GM23338 (cell line): ENCODE measurements around the gene CYTH1. TPM values are rescaled to one million over a fixed set of nuclear protein-coding genes. Genes with fewer than 3 reads are reported as not detected.
"Not testable (repeated sequence)": the region's sequence is repeated elsewhere in the genome, so short reads cannot be mapped to it uniquely, and the experiment has no call there.

ENCODE experiments used
- ATAC-seq: fragments of 200-7000 bp; cut with Tn5 transposase; 3 replicates; pipeline ENCODE4 v1.9.1; 2020
- DNase-seq: peaks from one replicate; pipeline ENCODE4 v3.0.0-alpha.2; 2015; ENCODE audit warnings: low spot score
- H2AFZ ChIP-seq: fragments of 200-600 bp; sonication (generic); 2 replicates; pipeline ENCODE4 v1.8.0; 2016; ENCODE audit warnings: antibody characterized with exemption, mild to moderate bottlenecking, moderate library complexity
- H3F3A ChIP-seq: fragments of 200-600 bp; sonication (generic); replicated peaks from 2 replicates; pipeline ENCODE4 v1.8.0; 2017; ENCODE audit warnings: antibody characterized with exemption, mixed run types, low read depth
- H3K27ac ChIP-seq: fragments of 200-600 bp; sonication (generic); 2 replicates; pipeline ENCODE4 v1.6.1; 2016; ENCODE audit warnings: low read depth
- H3K27me3 ChIP-seq: fragments of 200-600 bp; sonication (generic); 2 replicates; pipeline ENCODE4 v1.8.0; 2016; ENCODE audit warnings: mild to moderate bottlenecking, mixed run types, moderate library complexity; ENCODE audit not compliant: insufficient read depth
- H3K36me3 ChIP-seq: fragments of 200-600 bp; sonication (generic); 2 replicates; pipeline ENCODE4 v1.8.0; 2016; ENCODE audit warnings: mild to moderate bottlenecking; ENCODE audit not compliant: insufficient read depth
- H3K4me1 ChIP-seq: fragments of 200-600 bp; sonication (generic); 2 replicates; pipeline ENCODE4 v1.8.0; 2016; ENCODE audit warnings: mild to moderate bottlenecking, moderate library complexity; ENCODE audit not compliant: insufficient read depth
- H3K4me2 ChIP-seq: fragments of 200-600 bp; sonication (generic); 2 replicates; pipeline ENCODE4 v1.7.1; 2017; ENCODE audit warnings: mixed run types
- H3K4me3 ChIP-seq: fragments of 200-600 bp; sonication (generic); 2 replicates; pipeline ENCODE4 v1.6.1; 2016; ENCODE audit warnings: mixed run types
- H3K79me2 ChIP-seq: fragments of 200-600 bp; sonication (generic); replicated peaks from 2 replicates; pipeline ENCODE4 v1.8.0; 2017; ENCODE audit warnings: mild to moderate bottlenecking; ENCODE audit not compliant: insufficient read depth
- H3K9me2 ChIP-seq: fragments of 200-600 bp; sonication (generic); 2 replicates; pipeline ENCODE4 v1.8.0; 2017; ENCODE audit not compliant: insufficient read depth
- H4K20me1 ChIP-seq: fragments of 200-600 bp; sonication (generic); replicated peaks from 2 replicates; pipeline ENCODE4 v1.8.0; 2017; ENCODE audit warnings: mild to moderate bottlenecking; ENCODE audit not compliant: insufficient read depth
- H3K27ac Mint-ChIP-seq: 2 replicates; pipeline ENCODE4 v1.8.0; 2020; ENCODE audit warnings: inconsistent platforms, mild to moderate bottlenecking, moderate library complexity, mixed read lengths
- H3K27me3 Mint-ChIP-seq: 3 replicates; pipeline ENCODE4 v1.8.0; 2022; ENCODE audit warnings: low read depth, mild to moderate bottlenecking, moderate library complexity, mixed read lengths, inconsistent platforms; ENCODE audit not compliant: insufficient read depth, poor library complexity
- H3K36me3 Mint-ChIP-seq: 3 replicates; pipeline ENCODE4 v1.8.0; 2021; ENCODE audit warnings: low read depth, mild to moderate bottlenecking, inconsistent platforms, moderate library complexity, mixed read lengths
- H3K4me1 Mint-ChIP-seq: 3 replicates; pipeline ENCODE4 v1.8.0; 2020; ENCODE audit warnings: mild to moderate bottlenecking, inconsistent platforms, mixed read lengths
- H3K4me3 Mint-ChIP-seq: 3 replicates; pipeline ENCODE4 v1.8.0; 2021; ENCODE audit warnings: moderate library complexity, mild to moderate bottlenecking, inconsistent platforms, mixed read lengths
- H3K9me3 Mint-ChIP-seq: 3 replicates; pipeline ENCODE4 v1.8.0; 2020; ENCODE audit warnings: moderate library complexity, mild to moderate bottlenecking, inconsistent platforms, mixed read lengths
- CTCF ChIP-seq, 2 experiments: fragments of 200-600 bp in 1 of 2; sonication (generic) in 1 of 2; conservative IDR thresholded peaks; 2 replicates each; pipeline versions ENCODE4 v1.5.1 to v1.6.1; 2016 to 2017; ENCODE audit warnings: antibody characterized with exemption in 2 of 2, low read depth in 2 of 2, mild to moderate bottlenecking in 2 of 2, moderate library complexity in 1 of 2
- EZH2phosphoT487 ChIP-seq: fragments of 200-600 bp; sonication (generic); IDR thresholded peaks from one replicate; pipeline ENCODE4 v1.8.1; 2018; ENCODE audit warnings: antibody characterized with exemption; ENCODE audit not compliant: unreplicated experiment
- POLR2AphosphoS5 ChIP-seq: IDR thresholded peaks from 2 replicates; pipeline ENCODE4 v1.6.1; 2016; ENCODE audit warnings: antibody characterized with exemption, low read depth
- STAT1 ChIP-seq: IDR thresholded peaks from one replicate; pipeline ENCODE4 v1.6.1; 2016; ENCODE audit warnings: antibody characterized with exemption; ENCODE audit not compliant: unreplicated experiment
- ZNF114 ChIP-seq: fragments of 250-450 bp; sonication (Bioruptor Pico); IDR thresholded peaks from 2 replicates; pipeline ENCODE4 v1.5.0; 2020; ENCODE audit warnings: mild to moderate bottlenecking, moderate library complexity
- polyA plus RNA-seq: library from polyadenylated mRNA; unstranded; fragments of >200 nt; fragmentation: Nextera tagmentation; extraction: Ambion mirVana; gene quantifications from 2 replicates; pipeline ENCODE4 v1.2.1, GENCODE V29; 2016
- total RNA-seq: library from RNA; depleted of rRNA; stranded (reverse); fragments of >200 nt; shearing (Covaris generic); gene quantifications from 2 replicates; pipeline ENCODE4 v1.2.3, GENCODE V29; 2014

Gene CYTH1
- total and polyA plus RNA-seq, 2 experiments from 2014 or later: 13.8 to 14.5 TPM

- TF ChIP-seq CTCF (conservative IDR thresholded peaks at IDR 0.05; ENCODE audit: low read depth in 2 of 2) (no peak), ZNF114 (CRISPR knock-in tag) (no peak), POLR2AphosphoS5 (no peak), STAT1 (no peak)
Measured at GRCh38 chr17:78672871-78673371, 109.2 kb downstream of the CYTH1 start (continued).

- no peak for DNase-seq
- H3K36me3 ChIP-seq: no peaks in the 10 kb centered on the region
Measured at GRCh38 chr17:78672005-78672404, 110.1 kb downstream of the CYTH1 start.

DNA sequence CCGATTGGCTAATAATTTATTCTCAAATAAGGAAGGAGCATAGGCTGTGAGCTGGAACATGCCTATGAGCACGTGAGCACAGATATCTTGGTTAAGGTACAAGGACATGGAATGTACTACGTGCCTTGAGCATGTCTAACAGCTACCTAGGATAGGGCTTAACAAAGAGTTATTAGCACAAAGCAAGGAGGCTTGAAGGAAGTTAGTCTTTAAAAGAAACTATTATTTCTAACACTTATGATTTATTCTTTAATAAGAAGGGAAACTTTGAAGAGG, 110.4 kb downstream of the CYTH1 start:
- not testable (repeated sequence) for H3K27me3 Mint-ChIP-seq, H4K20me1 ChIP-seq, H3K79me2 ChIP-seq, H3K4me1 Mint-ChIP-seq, H2AFZ ChIP-seq, ATAC-seq, H3K4me2 ChIP-seq, H3K4me1 ChIP-seq, H3K27ac Mint-ChIP-seq, H3K4me3 ChIP-seq, H3F3A ChIP-seq, DNase-seq, H3K27ac ChIP-seq, H3K36me3 ChIP-seq, H3K4me3 Mint-ChIP-seq, H3K9me2 ChIP-seq, H3K9me3 Mint-ChIP-seq, H3K27me3 ChIP-seq
- H3K36me3 Mint-ChIP-seq: peaks cover 11% of the 10 kb centered on the region

More at GRCh38 chr17:78672005-78672404, 110.1 kb downstream of the CYTH1 start:
- H3K36me3 Mint-ChIP-seq: peaks cover 11% of the 10 kb centered on the region
- Histone ChIP-seq H3K9me2 (no peaks in the 10 kb centered on the region), H4K20me1 (no peaks in the 10 kb centered on the region), H3F3A (no peaks in the 10 kb centered on the region), H3K4me1 (no peaks in the 10 kb centered on the region), H3K79me2 (no peaks in the 10 kb centered on the region), H3K4me3 (no peak overlapping the region), H3K4me2 (no peak overlapping the region), H3K27me3 (no peaks in the 10 kb centered on the region), H3K27ac (no peak overlapping the region), H2AFZ (no peak overlapping the region)
- no peak overlapping the region for H3K27ac Mint-ChIP-seq
- ATAC-seq: no peak
- TF ChIP-seq EZH2phosphoT487: no peak
- no peak for TF ChIP-seq CTCF (conservative IDR thresholded peaks at IDR 0.05; ENCODE audit: low read depth in 2 of 2)
- H3K27me3 Mint-ChIP-seq: peaks cover 4% of the 10 kb centered on the region
- peaks cover 6% of the 10 kb centered on the region; the same call in 2 of the 3 replicates for H3K4me1 Mint-ChIP-seq
- no peak overlapping the region for H3K4me3 Mint-ChIP-seq
- H3K9me3 Mint-ChIP-seq: peaks cover 3% of the 10 kb centered on the region; the same call in 2 of the 3 replicates
